Measurements from ENCODE around the gene UIMC1. TPM values are rescaled to one million over a fixed set of nuclear protein-coding genes. Genes with fewer than 3 reads are reported as not detected.

Gene UIMC1
- total RNA-seq, 1 donor from 2014 or later: 72.5 TPM

- Mint-ChIP-seq H3K4me3 (no peak overlapping the region), H3K36me3 (ENCODE audit: low read depth) (peaks cover 61% of the 10 kb centered on the region), H3K9me3 (no peaks in the 10 kb centered on the region), H3K4me1 (no peaks in the 10 kb centered on the region), H3K27me3 (no peaks in the 10 kb centered on the region), H3K27ac (no peak overlapping the region)
- no peak for ATAC-seq (ENCODE audit: low read depth)
- POLR2A ChIA-PET: no interaction called here
- no peak for TF ChIP-seq CTCF (IDR thresholded peaks at IDR 0.05)
- CTCF ChIA-PET: no interaction called here
- intact Hi-C loops (cut with micrococcal nuclease): no loop called here
- no peak for DNase-seq
Measured at GRCh38 chr5:176922817-176923216, 83.8 kb downstream of the UIMC1 start.

- Mint-ChIP-seq H3K27me3 (no peaks in the 10 kb centered on the region), H3K27ac (no peak overlapping the region), H3K4me1 (no peaks in the 10 kb centered on the region), H3K36me3 (ENCODE audit: low read depth) (peaks cover 64% of the 10 kb centered on the region), H3K4me3 (no peak overlapping the region), H3K9me3 (no peaks in the 10 kb centered on the region)
- DNase-seq (no peak), ATAC-seq (ENCODE audit: low read depth) (no peak)
- ChIA-PET CTCF (no interaction called here), POLR2A (no interaction called here)
- intact Hi-C loops (cut with micrococcal nuclease): no loop called here
- no peak for TF ChIP-seq CTCF (IDR thresholded peaks at IDR 0.05)
Measured at GRCh38 chr5:176921714-176922113, 84.9 kb downstream of the UIMC1 start.

GRCh38 chr5:176918613-176919012, 88.0 kb downstream of the UIMC1 start:
- CTCF ChIA-PET: no interaction called here
- no peak for DNase-seq

GRCh38 chr5:176916337-176916736, 90.2 kb downstream of the UIMC1 start:
- POLR2A ChIA-PET: no interaction called here
- H3K4me1 Mint-ChIP-seq: no peaks in the 10 kb centered on the region
- no peaks in the 10 kb centered on the region for H3K9me3 Mint-ChIP-seq
- no peaks in the 10 kb centered on the region for H3K27me3 Mint-ChIP-seq
- intact Hi-C loops (cut with micrococcal nuclease): loop anchor here (5.0 kb wide), 1 partner anchor 434 kb away; no protein-coding TSS in a partner anchor
- H3K4me3 Mint-ChIP-seq: no peak overlapping the region
- peaks cover 67% of the 10 kb centered on the region for H3K36me3 Mint-ChIP-seq (ENCODE audit: low read depth)
- no peak for TF ChIP-seq CTCF (IDR thresholded peaks at IDR 0.05)
- DNase-seq: no peak
- no peak overlapping the region for H3K27ac Mint-ChIP-seq
- no peak for ATAC-seq (ENCODE audit: low read depth)
- CTCF ChIA-PET: no interaction called here

More at GRCh38 chr5:176918613-176919012, 88.0 kb downstream of the UIMC1 start:
- no peak overlapping the region for H3K4me3 Mint-ChIP-seq
- no peaks in the 10 kb centered on the region for H3K4me1 Mint-ChIP-seq
- POLR2A ChIA-PET: no interaction called here
- no peaks in the 10 kb centered on the region for H3K27me3 Mint-ChIP-seq
- no peaks in the 10 kb centered on the region for H3K9me3 Mint-ChIP-seq
- no peak overlapping the region for H3K27ac Mint-ChIP-seq
- TF ChIP-seq CTCF (IDR thresholded peaks at IDR 0.05): no peak
- no peak for ATAC-seq (ENCODE audit: low read depth)
- intact Hi-C loops (cut with micrococcal nuclease): loop anchor here (5.0 kb wide), 1 partner anchor 436 kb away; no protein-coding TSS in a partner anchor
- H3K36me3 Mint-ChIP-seq (ENCODE audit: low read depth): peaks cover 66% of the 10 kb centered on the region

GRCh38 chr5:176915906-176916305, 90.7 kb downstream of the UIMC1 start:
- intact Hi-C loops (cut with micrococcal nuclease): loop anchor here (5.0 kb wide), 1 partner anchor 434 kb away; no protein-coding TSS in a partner anchor
- ATAC-seq (ENCODE audit: low read depth): no peak
- Mint-ChIP-seq H3K27me3 (no peaks in the 10 kb centered on the region), H3K27ac (no peak overlapping the region), H3K4me1 (no peaks in the 10 kb centered on the region), H3K9me3 (no peaks in the 10 kb centered on the region), H3K36me3 (ENCODE audit: low read depth) (peaks cover 66% of the 10 kb centered on the region), H3K4me3 (no peak overlapping the region)
- ChIA-PET POLR2A (no interaction called here), CTCF (no interaction called here)
- TF ChIP-seq CTCF (IDR thresholded peaks at IDR 0.05): no peak
- DNase-seq: no peak

Measured in activated B cell treated with CpG ODN at 0.5 μM for 24 hours (primary cell).